Measurements from ENCODE around the gene CFAP221.

DNA sequence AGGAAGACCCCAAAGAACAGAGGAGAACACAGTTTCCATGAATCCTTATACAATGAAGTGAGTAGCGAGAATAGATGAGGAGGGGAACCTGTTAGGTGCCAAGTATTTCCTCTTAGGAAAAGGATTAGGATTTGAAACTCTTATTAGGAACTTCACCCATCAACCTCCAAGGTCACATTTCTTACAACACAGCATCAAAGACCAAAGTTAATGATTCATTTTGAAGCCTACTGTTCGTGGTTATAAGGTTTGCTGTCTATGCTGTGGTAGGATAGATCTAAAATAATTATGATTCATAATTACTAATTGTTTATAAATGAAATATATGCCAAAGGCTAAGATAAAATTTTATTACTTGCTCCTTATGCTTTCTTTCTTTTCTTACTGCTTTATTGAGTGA is 6.1 kb downstream of the CFAP221 start:
- TF ChIP-seq ZFP36 (IDR thresholded peaks at IDR 0.05; ENCODE audit: borderline replicate concordance, partially characterized antibody) = no peak
- TF ChIP-seq SMC3 (IDR thresholded peaks at IDR 0.05) = no peak
- TF ChIP-seq, protein P1, sequence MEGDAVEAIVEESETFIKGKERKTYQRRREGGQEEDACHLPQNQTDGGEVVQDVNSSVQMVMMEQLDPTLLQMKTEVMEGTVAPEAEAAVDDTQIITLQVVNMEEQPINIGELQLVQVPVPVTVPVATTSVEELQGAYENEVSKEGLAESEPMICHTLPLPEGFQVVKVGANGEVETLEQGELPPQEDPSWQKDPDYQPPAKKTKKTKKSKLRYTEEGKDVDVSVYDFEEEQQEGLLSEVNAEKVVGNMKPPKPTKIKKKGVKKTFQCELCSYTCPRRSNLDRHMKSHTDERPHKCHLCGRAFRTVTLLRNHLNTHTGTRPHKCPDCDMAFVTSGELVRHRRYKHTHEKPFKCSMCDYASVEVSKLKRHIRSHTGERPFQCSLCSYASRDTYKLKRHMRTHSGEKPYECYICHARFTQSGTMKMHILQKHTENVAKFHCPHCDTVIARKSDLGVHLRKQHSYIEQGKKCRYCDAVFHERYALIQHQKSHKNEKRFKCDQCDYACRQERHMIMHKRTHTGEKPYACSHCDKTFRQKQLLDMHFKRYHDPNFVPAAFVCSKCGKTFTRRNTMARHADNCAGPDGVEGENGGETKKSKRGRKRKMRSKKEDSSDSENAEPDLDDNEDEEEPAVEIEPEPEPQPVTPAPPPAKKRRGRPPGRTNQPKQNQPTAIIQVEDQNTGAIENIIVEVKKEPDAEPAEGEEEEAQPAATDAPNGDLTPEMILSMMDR (IDR thresholded peaks at IDR 0.05) = no peak
- TF ChIP-seq RCOR1 (IDR thresholded peaks at IDR 0.05; ENCODE audit: low read depth, low read length) = no peak

Data from A549 (cell line).